ENCODE data around the gene FMN1.

The FMN1 gene

GRCh38 chr15:33136353-33136752 is 58.2 kb downstream of the FMN1 start:
- no peak for TF ChIP-seq CTCF (IDR thresholded peaks at IDR 0.05; ENCODE audit: low read depth, low read length, missing control alignments)
- DNase-seq (ENCODE audit: extremely low read depth, low read depth), result no peak
- no peak overlapping the region for H3K4me3 ChIP-seq (replicated peaks; ENCODE audit: low read depth, low read length)

- no peak for TF ChIP-seq CTCF (IDR thresholded peaks at IDR 0.05; ENCODE audit: low read depth, low read length, missing control alignments)
- DNase-seq (ENCODE audit: extremely low read depth, low read depth), result no peak
- H3K4me3 ChIP-seq (replicated peaks; ENCODE audit: low read depth, low read length), result no peak overlapping the region
Measured at GRCh38 chr15:33135355-33135781, 59.1 kb downstream of the FMN1 start.

- H3K4me3 ChIP-seq (replicated peaks; ENCODE audit: low read depth, low read length), result no peak overlapping the region
- peak; percentile 82 for TF ChIP-seq CTCF (IDR thresholded peaks at IDR 0.05; ENCODE audit: low read depth, low read length, missing control alignments)
- peak; percentile 60 for DNase-seq (ENCODE audit: extremely low read depth, low read depth)
Measured at GRCh38 chr15:33132722-33133345, 61.7 kb downstream of the FMN1 start.

GRCh38 chr15:33132233-33132580 is 62.3 kb downstream of the FMN1 start:
- H3K4me3 ChIP-seq (replicated peaks; ENCODE audit: low read depth, low read length), result no peak overlapping the region
- TF ChIP-seq CTCF (IDR thresholded peaks at IDR 0.05; ENCODE audit: low read depth, low read length, missing control alignments), result no peak
- no peak for DNase-seq (ENCODE audit: extremely low read depth, low read depth)

- no peak for TF ChIP-seq CTCF (IDR thresholded peaks at IDR 0.05; ENCODE audit: low read depth, low read length, missing control alignments)
- no peak for DNase-seq (ENCODE audit: extremely low read depth, low read depth)
- no peak overlapping the region for H3K4me3 ChIP-seq (replicated peaks; ENCODE audit: low read depth, low read length)
Measured at GRCh38 chr15:33131552-33132232, 62.8 kb downstream of the FMN1 start.

- H3K4me3 ChIP-seq (replicated peaks; ENCODE audit: low read depth, low read length), result no peak overlapping the region
- TF ChIP-seq CTCF (IDR thresholded peaks at IDR 0.05; ENCODE audit: low read depth, low read length, missing control alignments), result no peak
- peak; percentile 99 for DNase-seq (ENCODE audit: extremely low read depth, low read depth)
Measured at GRCh38 chr15:33126559-33127290, 67.8 kb downstream of the FMN1 start.
